ENCODE results near the gene OPRM1. TPM values are rescaled to one million over a fixed set of nuclear protein-coding genes. Genes with fewer than 3 reads are reported as not detected.

Gene OPRM1
- total RNA-seq, 1 experiment from 2014 or later, result not detected

DNA sequence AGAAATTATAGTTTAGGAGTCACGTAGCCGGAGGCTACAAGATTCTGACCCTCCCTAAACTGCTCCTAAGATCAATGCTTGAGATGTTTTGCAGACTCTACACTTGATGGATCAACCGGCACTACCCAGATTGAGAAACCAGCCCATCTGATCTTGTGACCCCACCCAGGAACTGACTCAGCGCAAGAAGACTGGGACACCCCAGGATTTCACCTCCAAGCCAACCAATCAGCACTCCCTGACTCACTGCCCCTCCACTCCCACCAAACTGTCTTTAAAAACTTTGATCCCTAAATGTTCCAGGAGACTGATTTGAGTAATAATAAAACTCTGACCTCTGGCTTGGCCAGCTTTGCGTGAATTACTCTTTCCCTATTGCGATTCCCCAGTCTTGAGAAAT is 99.8 kb downstream of the OPRM1 start:
- no peak overlapping the region for H3K4me3 Mint-ChIP-seq (ENCODE audit: unreplicated experiment)
- H3K9me3 Mint-ChIP-seq (ENCODE audit: unreplicated experiment), result no peaks in the 10 kb centered on the region
- intact Hi-C loops (cut with micrococcal nuclease), result no loop called here
- no peaks in the 10 kb centered on the region for H3K36me3 Mint-ChIP-seq (ENCODE audit: insufficient read depth, unreplicated experiment)
- no TSS peak for BruUV-seq (replicated peaks)
- TF ChIP-seq, protein P1, sequence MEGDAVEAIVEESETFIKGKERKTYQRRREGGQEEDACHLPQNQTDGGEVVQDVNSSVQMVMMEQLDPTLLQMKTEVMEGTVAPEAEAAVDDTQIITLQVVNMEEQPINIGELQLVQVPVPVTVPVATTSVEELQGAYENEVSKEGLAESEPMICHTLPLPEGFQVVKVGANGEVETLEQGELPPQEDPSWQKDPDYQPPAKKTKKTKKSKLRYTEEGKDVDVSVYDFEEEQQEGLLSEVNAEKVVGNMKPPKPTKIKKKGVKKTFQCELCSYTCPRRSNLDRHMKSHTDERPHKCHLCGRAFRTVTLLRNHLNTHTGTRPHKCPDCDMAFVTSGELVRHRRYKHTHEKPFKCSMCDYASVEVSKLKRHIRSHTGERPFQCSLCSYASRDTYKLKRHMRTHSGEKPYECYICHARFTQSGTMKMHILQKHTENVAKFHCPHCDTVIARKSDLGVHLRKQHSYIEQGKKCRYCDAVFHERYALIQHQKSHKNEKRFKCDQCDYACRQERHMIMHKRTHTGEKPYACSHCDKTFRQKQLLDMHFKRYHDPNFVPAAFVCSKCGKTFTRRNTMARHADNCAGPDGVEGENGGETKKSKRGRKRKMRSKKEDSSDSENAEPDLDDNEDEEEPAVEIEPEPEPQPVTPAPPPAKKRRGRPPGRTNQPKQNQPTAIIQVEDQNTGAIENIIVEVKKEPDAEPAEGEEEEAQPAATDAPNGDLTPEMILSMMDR (IDR thresholded peaks at IDR 0.05; ENCODE audit: unreplicated experiment), result no peak
- H3K4me1 Mint-ChIP-seq (ENCODE audit: insufficient read depth, unreplicated experiment), result no peaks in the 10 kb centered on the region
- peak; percentile 34 for DNase-seq (ENCODE audit: unreplicated experiment)
- POLR2A ChIA-PET, result no interaction called here
- H3K27me3 Mint-ChIP-seq (ENCODE audit: insufficient read depth, unreplicated experiment), result no peaks in the 10 kb centered on the region
- CTCF ChIA-PET, result no interaction called here
- no peak overlapping the region for H3K27ac Mint-ChIP-seq (ENCODE audit: low read depth, unreplicated experiment)

DNA sequence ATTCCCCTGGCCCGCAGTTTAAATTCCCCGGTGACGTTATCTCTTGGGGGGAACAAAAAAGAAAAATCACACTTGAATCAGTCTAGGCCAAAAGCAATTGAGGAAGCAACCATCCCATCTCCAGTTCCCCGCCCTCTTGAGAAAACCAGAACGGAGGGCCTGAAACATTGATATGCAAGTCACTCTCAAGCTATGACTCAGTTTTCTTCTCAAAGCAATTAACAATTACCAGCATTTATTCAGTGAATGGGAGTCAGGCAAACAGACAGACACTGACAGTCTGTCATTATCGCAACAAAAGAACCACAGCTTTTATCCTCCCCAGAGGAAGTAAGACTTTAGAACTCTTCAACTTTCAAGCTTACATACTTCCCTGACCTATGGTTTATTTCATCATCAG is 100.9 kb downstream of the OPRM1 start:
- H3K27me3 Mint-ChIP-seq (ENCODE audit: insufficient read depth, unreplicated experiment), result no peaks in the 10 kb centered on the region
- H3K9me3 Mint-ChIP-seq (ENCODE audit: unreplicated experiment), result no peaks in the 10 kb centered on the region
- no peaks in the 10 kb centered on the region for H3K36me3 Mint-ChIP-seq (ENCODE audit: insufficient read depth, unreplicated experiment)
- POLR2A ChIA-PET, result no interaction called here
- no peak for DNase-seq (ENCODE audit: unreplicated experiment)
- no peak overlapping the region for H3K27ac Mint-ChIP-seq (ENCODE audit: low read depth, unreplicated experiment)
- no TSS peak for BruUV-seq (replicated peaks)
- no peaks in the 10 kb centered on the region for H3K4me1 Mint-ChIP-seq (ENCODE audit: insufficient read depth, unreplicated experiment)
- intact Hi-C loops (cut with micrococcal nuclease), result no loop called here
- no peak overlapping the region for H3K4me3 Mint-ChIP-seq (ENCODE audit: unreplicated experiment)
- CTCF ChIA-PET, result interaction anchor here (0.6 kb wide), 1 partner anchor 20 kb away, joined by 4 read pairs; no protein-coding TSS in a partner anchor
- TF ChIP-seq, protein P1 (IDR thresholded peaks at IDR 0.05; ENCODE audit: unreplicated experiment), result no peak

GRCh38 chr6:154140743-154141142 is 101.7 kb downstream of the OPRM1 start:
- no peaks in the 10 kb centered on the region for H3K27me3 Mint-ChIP-seq (ENCODE audit: insufficient read depth, unreplicated experiment)
- DNase-seq (ENCODE audit: unreplicated experiment), result no peak
- H3K9me3 Mint-ChIP-seq (ENCODE audit: unreplicated experiment), result no peaks in the 10 kb centered on the region
- POLR2A ChIA-PET, result no interaction called here
- CTCF ChIA-PET, result interaction anchor here (1.3 kb wide), 1 partner anchor 230 kb away, joined by 5 read pairs; no protein-coding TSS in a partner anchor
- BruUV-seq (replicated peaks), result no TSS peak
- no peak overlapping the region for H3K4me3 Mint-ChIP-seq (ENCODE audit: unreplicated experiment)
- H3K36me3 Mint-ChIP-seq (ENCODE audit: insufficient read depth, unreplicated experiment), result no peaks in the 10 kb centered on the region
- intact Hi-C loops (cut with micrococcal nuclease), result no loop called here
- no peaks in the 10 kb centered on the region for H3K4me1 Mint-ChIP-seq (ENCODE audit: insufficient read depth, unreplicated experiment)
- H3K27ac Mint-ChIP-seq (ENCODE audit: low read depth, unreplicated experiment), result no peak overlapping the region
- TF ChIP-seq, protein P1 (IDR thresholded peaks at IDR 0.05; ENCODE audit: unreplicated experiment), result no peak

DNA sequence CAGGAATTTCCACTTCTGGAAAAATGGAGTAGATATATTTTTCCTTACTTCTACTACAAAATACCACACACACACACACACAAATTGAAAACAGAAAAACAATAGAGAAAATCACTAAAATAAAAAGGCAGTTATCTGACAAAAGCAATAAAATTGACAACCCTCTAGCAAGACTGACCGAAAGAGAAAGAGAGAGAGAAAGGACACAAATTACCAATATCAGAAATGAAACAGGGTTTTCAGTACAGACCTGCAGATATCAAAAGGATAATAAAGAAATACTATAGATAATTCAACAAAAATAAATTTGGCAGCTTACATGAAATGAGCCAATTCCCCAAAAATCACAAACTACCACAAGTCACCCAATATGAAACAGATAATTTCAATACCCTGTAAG is 104.7 kb downstream of the OPRM1 start:
- no TSS peak for BruUV-seq (replicated peaks)
- Mint-ChIP-seq H3K27me3 (ENCODE audit: insufficient read depth, unreplicated experiment) (no peaks in the 10 kb centered on the region), H3K27ac (ENCODE audit: low read depth, unreplicated experiment) (no peak overlapping the region), H3K4me3 (ENCODE audit: unreplicated experiment) (no peak overlapping the region), H3K4me1 (ENCODE audit: insufficient read depth, unreplicated experiment) (no peaks in the 10 kb centered on the region), H3K36me3 (ENCODE audit: insufficient read depth, unreplicated experiment) (no peaks in the 10 kb centered on the region), H3K9me3 (ENCODE audit: unreplicated experiment) (no peaks in the 10 kb centered on the region)
- POLR2A ChIA-PET, result no interaction called here
- intact Hi-C loops (cut with micrococcal nuclease), result no loop called here
- no peak for DNase-seq (ENCODE audit: unreplicated experiment)
- TF ChIP-seq, protein P1 (IDR thresholded peaks at IDR 0.05; ENCODE audit: unreplicated experiment), result no peak
- CTCF ChIA-PET, result no interaction called here
